ENCODE measurements around the gene COQ10A. TPM values are rescaled to one million over a fixed set of nuclear protein-coding genes. Genes with fewer than 3 reads are reported as not detected.

The COQ10A gene
- total RNA-seq, 1 experiment from 2014 or later, result 6.9 TPM

DNA sequence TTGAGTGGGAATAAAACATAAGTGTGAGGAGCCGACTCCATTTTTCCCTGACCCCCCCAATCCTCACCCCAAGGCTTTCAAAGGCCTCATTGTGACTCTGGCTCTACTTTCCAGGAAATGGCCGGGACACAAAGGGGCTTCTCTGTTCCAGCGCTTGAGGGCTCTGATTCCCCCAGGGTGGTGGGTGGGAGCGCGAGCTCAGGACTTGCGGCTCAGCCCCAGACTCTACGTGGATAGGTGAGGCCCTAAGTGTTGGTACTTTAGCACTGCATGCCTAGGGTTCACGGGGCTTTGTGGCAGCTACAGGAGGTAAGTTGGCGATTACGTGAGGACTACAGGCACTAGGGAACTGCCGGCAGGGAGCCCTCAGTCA is 48.5 kb downstream of the COQ10A start:
- no peak for DNase-seq

DNA sequence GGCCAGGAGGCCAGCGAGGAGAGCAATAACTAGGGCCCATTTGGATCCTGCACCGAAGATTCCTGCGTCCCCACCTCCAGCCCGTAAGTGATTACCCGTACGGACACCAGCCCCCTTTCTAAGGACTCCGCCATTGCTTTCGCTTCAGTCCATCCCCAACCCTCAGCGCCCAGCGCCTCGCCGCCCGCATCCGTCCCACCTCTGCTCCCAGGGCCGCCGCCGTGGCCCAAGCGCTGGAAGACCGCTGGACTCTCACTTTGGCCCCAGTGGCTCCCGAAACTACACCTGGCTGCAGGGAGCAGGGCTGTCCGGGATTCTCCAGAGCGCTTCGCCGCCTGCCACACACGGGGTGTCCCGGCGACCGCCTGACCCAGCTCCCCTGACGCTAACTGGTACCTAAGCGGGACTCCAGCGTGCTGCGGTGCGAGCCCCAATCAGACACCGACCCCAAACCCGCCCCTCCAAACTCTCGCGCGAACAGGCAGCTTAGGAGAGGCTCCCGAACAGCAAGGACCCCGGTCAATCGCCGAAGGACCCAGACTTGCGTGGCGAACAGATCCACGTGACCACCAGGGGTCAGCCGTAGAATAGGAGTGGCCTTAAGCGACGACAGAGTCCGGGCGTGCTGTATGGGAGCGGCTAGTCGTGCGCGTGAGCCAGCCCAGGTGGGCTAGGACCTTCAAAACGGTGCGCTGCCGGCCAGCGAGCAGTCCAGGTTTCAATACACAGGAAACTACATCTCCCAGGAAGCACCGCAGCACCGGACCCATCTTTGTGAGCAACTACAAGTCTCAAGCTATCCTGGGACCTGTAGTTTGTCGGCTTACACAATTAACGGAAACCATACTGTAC is 49.1 kb downstream of the COQ10A start, which contains the start of gene CNPY2:
CNPY2 (minus strand) TSS at position 367 of the 852 bp plus-strand sequence. CDS start 771 bp downstream, outside the sequence.
- H3K27me3 ChIP-seq (ENCODE audit: insufficient read depth, low read depth), result no peaks in the 10 kb centered on the region
- peaks cover 18% of the 10 kb centered on the region for H3K4me1 ChIP-seq (replicated peaks; ENCODE audit: insufficient read depth)
- H3K4me3 ChIP-seq, result peak within 1 kb of the TSS; percentile 83
- peak within 1 kb of the TSS; percentile 51 for H3K27ac ChIP-seq
- H3K4me2 ChIP-seq, result peak within 1 kb of the TSS; percentile 89
- intact Hi-C loops (cut with micrococcal nuclease; ENCODE audit: unreplicated experiment), result loop anchor here (1.0 to 2.0 kb wide), 2 partner anchors 15 to 148 kb away; partner anchors contain the start of gene CS
- peak; percentile 95 for DNase-seq
- ChIA-PET POLR2A (ENCODE audit: unreplicated experiment) (interaction anchor here (0.6 to 1.4 kb wide), 7 partner anchors 15 to 321 kb away, joined by 3 to 8 read pairs (median 7); partner anchors contain the start of genes PAN2 and STAT2), CTCF (interaction anchor here (0.6 to 1.3 kb wide), 5 partner anchors 44 to 191 kb away, joined by 3 to 8 read pairs (median 5); partner anchors contain the start of gene STAT2)
- TF ChIP-seq EZH2 (IDR thresholded peaks at IDR 0.05; ENCODE audit: low read depth), result no peak
- TF ChIP-seq, protein P1, sequence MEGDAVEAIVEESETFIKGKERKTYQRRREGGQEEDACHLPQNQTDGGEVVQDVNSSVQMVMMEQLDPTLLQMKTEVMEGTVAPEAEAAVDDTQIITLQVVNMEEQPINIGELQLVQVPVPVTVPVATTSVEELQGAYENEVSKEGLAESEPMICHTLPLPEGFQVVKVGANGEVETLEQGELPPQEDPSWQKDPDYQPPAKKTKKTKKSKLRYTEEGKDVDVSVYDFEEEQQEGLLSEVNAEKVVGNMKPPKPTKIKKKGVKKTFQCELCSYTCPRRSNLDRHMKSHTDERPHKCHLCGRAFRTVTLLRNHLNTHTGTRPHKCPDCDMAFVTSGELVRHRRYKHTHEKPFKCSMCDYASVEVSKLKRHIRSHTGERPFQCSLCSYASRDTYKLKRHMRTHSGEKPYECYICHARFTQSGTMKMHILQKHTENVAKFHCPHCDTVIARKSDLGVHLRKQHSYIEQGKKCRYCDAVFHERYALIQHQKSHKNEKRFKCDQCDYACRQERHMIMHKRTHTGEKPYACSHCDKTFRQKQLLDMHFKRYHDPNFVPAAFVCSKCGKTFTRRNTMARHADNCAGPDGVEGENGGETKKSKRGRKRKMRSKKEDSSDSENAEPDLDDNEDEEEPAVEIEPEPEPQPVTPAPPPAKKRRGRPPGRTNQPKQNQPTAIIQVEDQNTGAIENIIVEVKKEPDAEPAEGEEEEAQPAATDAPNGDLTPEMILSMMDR (conservative IDR thresholded peaks at IDR 0.05), result no peak; the same call in 1 of the 2 replicates
- H3F3A ChIP-seq (ENCODE audit: insufficient read depth, low read depth), result peaks cover 8% of the 10 kb centered on the region
- H2AFZ ChIP-seq, result peak within 1 kb of the TSS; percentile 91
- peaks cover 11% of the 10 kb centered on the region; the same call in 1 of the 2 replicates for H3K36me3 ChIP-seq (ENCODE audit: low read depth)
- H3K9me3 ChIP-seq (ENCODE audit: insufficient read depth, low read depth), result no peaks in the 10 kb centered on the region
- no peaks in the 10 kb centered on the region for H3K9me2 ChIP-seq (ENCODE audit: insufficient read depth)
- no peaks in the 10 kb centered on the region for H4K20me1 ChIP-seq (ENCODE audit: insufficient read depth)
- no TSS peak for BruUV-seq (replicated peaks)
- peaks cover 18% of the 10 kb centered on the region for H3K79me2 ChIP-seq (ENCODE audit: low read depth)

More for the DNA sequence above, 48.5 kb downstream of the COQ10A start:
- intact Hi-C loops (cut with micrococcal nuclease; ENCODE audit: unreplicated experiment), result no loop called here
- H3K9me2 ChIP-seq (ENCODE audit: insufficient read depth), result no peaks in the 10 kb centered on the region
- no peaks in the 10 kb centered on the region for H3K27me3 ChIP-seq (ENCODE audit: insufficient read depth, low read depth)
- H4K20me1 ChIP-seq (ENCODE audit: insufficient read depth), result no peaks in the 10 kb centered on the region
- H3K4me1 ChIP-seq (replicated peaks; ENCODE audit: insufficient read depth), result peaks cover 18% of the 10 kb centered on the region
- peaks cover 18% of the 10 kb centered on the region for H3K79me2 ChIP-seq (ENCODE audit: low read depth)
- peak overlapping the region; percentile 51 for H3K27ac ChIP-seq
- H3K4me3 ChIP-seq, result peak overlapping the region; percentile 83
- no peaks in the 10 kb centered on the region for H3K9me3 ChIP-seq (ENCODE audit: insufficient read depth, low read depth)
- POLR2A ChIA-PET (ENCODE audit: unreplicated experiment), result interaction anchor here (0.6 to 1.4 kb wide), 5 partner anchors 14 to 322 kb away, joined by 3 to 8 read pairs (median 7); partner anchors contain the start of genes PAN2 and STAT2
- TSS peak; percentile 53 for BruUV-seq (replicated peaks)
- peaks cover 14% of the 10 kb centered on the region; the same call in 1 of the 2 replicates for H3K36me3 ChIP-seq (ENCODE audit: low read depth)
- peak overlapping the region; percentile 89 for H3K4me2 ChIP-seq
- peak overlapping the region; percentile 91 for H2AFZ ChIP-seq
- CTCF ChIA-PET, result interaction anchor here (0.6 to 1.3 kb wide), 4 partner anchors 45 to 190 kb away, joined by 3 to 8 read pairs (median 6); partner anchors contain the start of gene STAT2
- TF ChIP-seq, protein P1 (conservative IDR thresholded peaks at IDR 0.05), result no peak
- no peak for TF ChIP-seq EZH2 (IDR thresholded peaks at IDR 0.05; ENCODE audit: low read depth)
- peaks cover 8% of the 10 kb centered on the region for H3F3A ChIP-seq (ENCODE audit: insufficient read depth, low read depth)

DNA sequence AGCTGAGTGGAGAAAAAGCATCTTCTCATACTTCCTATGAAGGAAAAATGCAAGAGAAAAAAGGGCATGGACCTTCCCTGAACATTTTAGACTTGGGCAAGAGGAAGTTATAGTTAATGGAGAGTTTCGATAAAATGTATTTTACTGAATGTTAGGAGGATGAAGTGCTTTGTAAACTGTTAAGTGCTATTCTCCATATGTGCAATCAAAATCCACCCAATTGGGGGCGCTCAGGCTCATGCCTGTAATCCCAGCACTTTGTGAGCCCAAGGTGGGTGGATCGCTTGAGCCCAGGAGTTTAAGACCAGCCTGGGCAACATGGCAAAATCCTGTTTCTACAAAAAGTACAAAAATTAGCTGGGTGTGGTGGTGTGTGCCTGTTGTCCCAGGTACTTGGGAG is 50.9 kb downstream of the COQ10A start:
- Histone ChIP-seq H3F3A (ENCODE audit: insufficient read depth, low read depth) (peaks cover 8% of the 10 kb centered on the region), H3K27me3 (ENCODE audit: insufficient read depth, low read depth) (no peaks in the 10 kb centered on the region), H4K20me1 (ENCODE audit: insufficient read depth) (no peaks in the 10 kb centered on the region), H3K79me2 (ENCODE audit: low read depth) (peaks cover 18% of the 10 kb centered on the region), H3K4me2 (no peak overlapping the region), H3K9me3 (ENCODE audit: insufficient read depth, low read depth) (no peaks in the 10 kb centered on the region), H3K36me3 (ENCODE audit: low read depth) (peaks cover 9% of the 10 kb centered on the region; the same call in 1 of the 2 replicates), H3K9me2 (ENCODE audit: insufficient read depth) (no peaks in the 10 kb centered on the region), H2AFZ (no peak overlapping the region), H3K4me1 (replicated peaks; ENCODE audit: insufficient read depth) (peaks cover 18% of the 10 kb centered on the region), H3K4me3 (no peak overlapping the region), H3K27ac (no peak overlapping the region)
- CTCF ChIA-PET, result no interaction called here
- TF ChIP-seq, protein P1 (conservative IDR thresholded peaks at IDR 0.05), result no peak
- TF ChIP-seq EZH2 (IDR thresholded peaks at IDR 0.05; ENCODE audit: low read depth), result no peak
- POLR2A ChIA-PET (ENCODE audit: unreplicated experiment), result interaction anchor here (0.6 kb wide), 1 partner anchor 13 kb away, joined by 5 read pairs; no protein-coding TSS in a partner anchor
- no TSS peak for BruUV-seq (replicated peaks)
- no peak for DNase-seq
- intact Hi-C loops (cut with micrococcal nuclease; ENCODE audit: unreplicated experiment), result loop anchor here (2.0 kb wide), 1 partner anchor 17 kb away; the partner anchor contains the start of gene CS

Data from PC-9 (cell line).